ENCODE measurements around the gene RSBN1L. TPM values are rescaled to one million over a fixed set of nuclear protein-coding genes. Genes with fewer than 3 reads are reported as not detected.

The RSBN1L gene
- polyA plus RNA-seq, 1 donor from 2014 or later: 24.7 TPM

- H2AFZ ChIP-seq (ENCODE audit: low read depth, low read length): no peak overlapping the region
- H3K9me2 ChIP-seq (ENCODE audit: insufficient read depth, low read length): no peaks in the 10 kb centered on the region
- H3K27ac ChIP-seq (ENCODE audit: low read length): no peak overlapping the region
- H3F3A ChIP-seq (ENCODE audit: insufficient read depth, low read length, poor library complexity, severe bottlenecking): no peaks in the 10 kb centered on the region
- peaks cover 5% of the 10 kb centered on the region for H3K36me3 ChIP-seq (ENCODE audit: insufficient read depth, low read length)
- H3K4me2 ChIP-seq (ENCODE audit: low read length): no peak overlapping the region
- no peaks in the 10 kb centered on the region for H4K20me1 ChIP-seq (ENCODE audit: insufficient read depth)
- H3K4me3 ChIP-seq (ENCODE audit: low read length): no peak overlapping the region
- H3K9me3 ChIP-seq (ENCODE audit: low read length): no peaks in the 10 kb centered on the region
- TF ChIP-seq EZH2 (IDR thresholded peaks at IDR 0.05; ENCODE audit: borderline replicate concordance, insufficient read depth, low read length, poor library complexity, severe bottlenecking): no peak
- no peak for TF ChIP-seq RAD21 (conservative IDR thresholded peaks at IDR 0.05)
- no peak for TF ChIP-seq EP300 (conservative IDR thresholded peaks at IDR 0.05; ENCODE audit: poor library complexity, severe bottlenecking)
- no peak for TF ChIP-seq POLR2AphosphoS5 (IDR thresholded peaks at IDR 0.05)
- TF ChIP-seq TAF1 (IDR thresholded peaks at IDR 0.05; ENCODE audit: low read depth): no peak
- no peak for TF ChIP-seq SMC3 (conservative IDR thresholded peaks at IDR 0.05; ENCODE audit: poor library complexity)
- no peak for TF ChIP-seq CTCF (IDR thresholded peaks at IDR 0.05; ENCODE audit: poor library complexity, severe bottlenecking)
- TF ChIP-seq, protein P1, sequence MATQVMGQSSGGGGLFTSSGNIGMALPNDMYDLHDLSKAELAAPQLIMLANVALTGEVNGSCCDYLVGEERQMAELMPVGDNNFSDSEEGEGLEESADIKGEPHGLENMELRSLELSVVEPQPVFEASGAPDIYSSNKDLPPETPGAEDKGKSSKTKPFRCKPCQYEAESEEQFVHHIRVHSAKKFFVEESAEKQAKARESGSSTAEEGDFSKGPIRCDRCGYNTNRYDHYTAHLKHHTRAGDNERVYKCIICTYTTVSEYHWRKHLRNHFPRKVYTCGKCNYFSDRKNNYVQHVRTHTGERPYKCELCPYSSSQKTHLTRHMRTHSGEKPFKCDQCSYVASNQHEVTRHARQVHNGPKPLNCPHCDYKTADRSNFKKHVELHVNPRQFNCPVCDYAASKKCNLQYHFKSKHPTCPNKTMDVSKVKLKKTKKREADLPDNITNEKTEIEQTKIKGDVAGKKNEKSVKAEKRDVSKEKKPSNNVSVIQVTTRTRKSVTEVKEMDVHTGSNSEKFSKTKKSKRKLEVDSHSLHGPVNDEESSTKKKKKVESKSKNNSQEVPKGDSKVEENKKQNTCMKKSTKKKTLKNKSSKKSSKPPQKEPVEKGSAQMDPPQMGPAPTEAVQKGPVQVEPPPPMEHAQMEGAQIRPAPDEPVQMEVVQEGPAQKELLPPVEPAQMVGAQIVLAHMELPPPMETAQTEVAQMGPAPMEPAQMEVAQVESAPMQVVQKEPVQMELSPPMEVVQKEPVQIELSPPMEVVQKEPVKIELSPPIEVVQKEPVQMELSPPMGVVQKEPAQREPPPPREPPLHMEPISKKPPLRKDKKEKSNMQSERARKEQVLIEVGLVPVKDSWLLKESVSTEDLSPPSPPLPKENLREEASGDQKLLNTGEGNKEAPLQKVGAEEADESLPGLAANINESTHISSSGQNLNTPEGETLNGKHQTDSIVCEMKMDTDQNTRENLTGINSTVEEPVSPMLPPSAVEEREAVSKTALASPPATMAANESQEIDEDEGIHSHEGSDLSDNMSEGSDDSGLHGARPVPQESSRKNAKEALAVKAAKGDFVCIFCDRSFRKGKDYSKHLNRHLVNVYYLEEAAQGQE (IDR thresholded peaks at IDR 0.05; ENCODE audit: borderline replicate concordance): no peak
- TF ChIP-seq MXI1 (conservative IDR thresholded peaks at IDR 0.05; ENCODE audit: poor library complexity, severe bottlenecking): no peak
- peaks cover 3% of the 10 kb centered on the region for H3K79me2 ChIP-seq (replicated peaks; ENCODE audit: insufficient read depth, low read length)
- no peak overlapping the region for H3K9ac ChIP-seq (ENCODE audit: low read length)
- H3K27me3 ChIP-seq (ENCODE audit: insufficient read depth, low read depth, low read length): no peaks in the 10 kb centered on the region
Observed at GRCh38 chr7:77745746-77746145, 49.5 kb downstream of the RSBN1L start.

DNA sequence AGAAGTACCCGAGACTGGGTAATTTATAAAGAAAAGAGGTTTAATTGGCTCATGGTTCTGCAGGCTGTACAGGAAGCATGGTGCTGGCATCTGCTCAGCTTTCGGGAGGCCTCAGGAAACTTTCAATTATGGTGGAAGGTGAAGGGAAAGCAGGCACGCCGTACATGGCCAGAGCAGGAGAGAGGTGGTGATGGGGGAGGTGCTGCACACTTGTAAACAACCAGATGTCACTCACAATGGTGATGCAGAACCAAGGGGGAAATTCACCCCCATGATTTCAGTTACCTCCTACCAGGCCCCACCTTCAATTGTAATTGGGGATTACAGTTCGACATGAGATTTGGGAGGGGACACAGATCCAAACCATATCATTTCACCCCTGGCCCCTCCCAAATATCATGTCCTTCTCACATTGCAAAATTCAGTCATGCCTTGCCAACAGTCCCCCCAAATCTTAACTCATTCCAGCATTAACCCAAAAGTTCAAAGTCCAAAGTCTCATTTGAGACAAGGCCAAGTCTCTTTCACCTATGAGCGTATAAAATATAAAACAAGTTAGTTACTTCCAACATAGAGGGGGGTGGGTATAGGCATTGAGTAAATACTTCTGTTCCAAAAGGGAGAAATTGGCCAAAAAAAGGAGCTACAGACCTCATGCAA is 50.0 kb downstream of the RSBN1L start:
- Histone ChIP-seq H3K27ac (ENCODE audit: low read length) (no peak overlapping the region), H2AFZ (ENCODE audit: low read depth, low read length) (no peak overlapping the region), H3K4me2 (ENCODE audit: low read length) (no peak overlapping the region), H3K79me2 (replicated peaks; ENCODE audit: insufficient read depth, low read length) (peaks cover 3% of the 10 kb centered on the region), H3K9me2 (ENCODE audit: insufficient read depth, low read length) (no peaks in the 10 kb centered on the region), H3K4me3 (ENCODE audit: low read length) (no peak overlapping the region), H4K20me1 (ENCODE audit: insufficient read depth) (no peaks in the 10 kb centered on the region), H3K9ac (ENCODE audit: low read length) (no peak overlapping the region), H3K27me3 (ENCODE audit: insufficient read depth, low read depth, low read length) (no peaks in the 10 kb centered on the region), H3F3A (ENCODE audit: insufficient read depth, low read length, poor library complexity, severe bottlenecking) (no peaks in the 10 kb centered on the region), H3K36me3 (ENCODE audit: insufficient read depth, low read length) (peaks cover 5% of the 10 kb centered on the region), H3K9me3 (ENCODE audit: low read length) (no peaks in the 10 kb centered on the region)
- TF ChIP-seq EP300 (conservative IDR thresholded peaks at IDR 0.05; ENCODE audit: poor library complexity, severe bottlenecking) (no peak), RAD21 (conservative IDR thresholded peaks at IDR 0.05) (no peak), POLR2AphosphoS5 (IDR thresholded peaks at IDR 0.05) (no peak), MXI1 (conservative IDR thresholded peaks at IDR 0.05; ENCODE audit: poor library complexity, severe bottlenecking) (no peak), SMC3 (conservative IDR thresholded peaks at IDR 0.05; ENCODE audit: poor library complexity) (no peak), CTCF (IDR thresholded peaks at IDR 0.05; ENCODE audit: poor library complexity, severe bottlenecking) (no peak), TAF1 (IDR thresholded peaks at IDR 0.05; ENCODE audit: low read depth) (no peak), EZH2 (IDR thresholded peaks at IDR 0.05; ENCODE audit: borderline replicate concordance, insufficient read depth, low read length, poor library complexity, severe bottlenecking) (no peak)
- TF ChIP-seq, protein P1 (IDR thresholded peaks at IDR 0.05; ENCODE audit: borderline replicate concordance): no peak
